GM21526 (cell line): ENCODE measurements around the gene PRKACA.
A peak's percentile ranks its signal among the peaks of the same experiment; 100 is the strongest.

Experiments used
- ATAC-seq: cut with Tn5 transposase; IDR thresholded peaks from one replicate; pipeline ENCODE4 v1.9.1; 2021; ENCODE audit warnings: moderate library complexity; ENCODE audit not compliant: unreplicated experiment, low FRiP score

Gene PRKACA

GRCh38 chr19:14117668-14118164 lies at the start of gene PRKACA:
PRKACA (minus strand) TSS chr19:14117762; CDS start chr19:14117547, 215 bp downstream.
- ATAC-seq, result peak; percentile 74

- ATAC-seq, result no peak
These were observed 49.5 kb upstream of the PRKACA start for GRCh38 chr19:14166999-14167575.

GRCh38 chr19:14165990-14166830 lies 48.6 kb upstream of the PRKACA start:
- ATAC-seq, result no peak

- ATAC-seq, result no peak
These were observed 47.3 kb upstream of the PRKACA start for GRCh38 chr19:14164724-14165493.

GRCh38 chr19:14164082-14164481 lies 46.5 kb upstream of the PRKACA start:
- ATAC-seq, result no peak

- ATAC-seq, result no peak
These were observed 45.3 kb upstream of the PRKACA start for GRCh38 chr19:14162871-14163297.

- no peak for ATAC-seq
These were observed 43.7 kb upstream of the PRKACA start for GRCh38 chr19:14161305-14161704.

GRCh38 chr19:14160017-14160703 lies 42.6 kb upstream of the PRKACA start:
- no peak for ATAC-seq

GRCh38 chr19:14159059-14159458 lies 41.5 kb upstream of the PRKACA start:
- ATAC-seq, result no peak

- ATAC-seq, result no peak
These were observed 40.9 kb upstream of the PRKACA start for GRCh38 chr19:14158276-14159023.

- ATAC-seq, result no peak
These were observed 39.6 kb upstream of the PRKACA start for GRCh38 chr19:14156971-14157717.

GRCh38 chr19:14156122-14156521 lies 38.6 kb upstream of the PRKACA start:
- no peak for ATAC-seq

GRCh38 chr19:14155371-14155770 lies 37.8 kb upstream of the PRKACA start:
- ATAC-seq, result no peak

- no peak for ATAC-seq
These were observed 35.2 kb upstream of the PRKACA start for GRCh38 chr19:14152713-14153112.

- ATAC-seq, result no peak
These were observed 33.5 kb upstream of the PRKACA start for GRCh38 chr19:14150770-14151661.

- ATAC-seq, result no peak
These were observed 32.6 kb upstream of the PRKACA start for GRCh38 chr19:14150041-14150769.

GRCh38 chr19:14149509-14149994 lies 32.0 kb upstream of the PRKACA start:
- no peak for ATAC-seq
